DMS114 treated with DMSO at 0.1 percent for 48 hours (cell line): Measurements from ENCODE around the gene OLFM1.
"Not testable (repeated sequence)": the region's sequence is repeated elsewhere in the genome, so short reads cannot be mapped to it uniquely, and the experiment has no call there.

Source experiments
- DNase-seq: peaks from one replicate; lab custom pipeline; 2025; ENCODE audit not compliant: unreplicated experiment; lab: John Stamatoyannopoulos, UW

The OLFM1 gene

DNA sequence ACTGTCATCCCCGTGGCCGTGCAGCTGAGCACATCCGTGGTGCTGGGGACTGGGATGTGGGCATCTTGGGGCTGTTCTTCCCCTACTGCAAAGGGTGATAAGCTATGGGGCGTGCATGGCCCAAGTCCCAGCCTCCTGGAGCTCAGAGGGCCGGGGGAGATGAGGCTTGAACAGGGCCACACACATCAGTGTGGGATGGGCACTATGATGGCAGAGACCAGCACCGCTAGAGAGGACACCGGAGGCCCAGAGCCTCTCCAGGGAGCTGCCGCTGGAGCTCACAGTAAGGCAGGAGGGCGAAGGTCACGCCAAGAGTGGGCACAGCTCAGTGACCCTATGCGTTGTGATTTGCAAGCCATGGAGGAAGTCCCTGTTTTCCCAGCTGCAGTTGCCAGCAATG lies 63.5 kb downstream of the OLFM1 start:
- no peak for DNase-seq

DNA sequence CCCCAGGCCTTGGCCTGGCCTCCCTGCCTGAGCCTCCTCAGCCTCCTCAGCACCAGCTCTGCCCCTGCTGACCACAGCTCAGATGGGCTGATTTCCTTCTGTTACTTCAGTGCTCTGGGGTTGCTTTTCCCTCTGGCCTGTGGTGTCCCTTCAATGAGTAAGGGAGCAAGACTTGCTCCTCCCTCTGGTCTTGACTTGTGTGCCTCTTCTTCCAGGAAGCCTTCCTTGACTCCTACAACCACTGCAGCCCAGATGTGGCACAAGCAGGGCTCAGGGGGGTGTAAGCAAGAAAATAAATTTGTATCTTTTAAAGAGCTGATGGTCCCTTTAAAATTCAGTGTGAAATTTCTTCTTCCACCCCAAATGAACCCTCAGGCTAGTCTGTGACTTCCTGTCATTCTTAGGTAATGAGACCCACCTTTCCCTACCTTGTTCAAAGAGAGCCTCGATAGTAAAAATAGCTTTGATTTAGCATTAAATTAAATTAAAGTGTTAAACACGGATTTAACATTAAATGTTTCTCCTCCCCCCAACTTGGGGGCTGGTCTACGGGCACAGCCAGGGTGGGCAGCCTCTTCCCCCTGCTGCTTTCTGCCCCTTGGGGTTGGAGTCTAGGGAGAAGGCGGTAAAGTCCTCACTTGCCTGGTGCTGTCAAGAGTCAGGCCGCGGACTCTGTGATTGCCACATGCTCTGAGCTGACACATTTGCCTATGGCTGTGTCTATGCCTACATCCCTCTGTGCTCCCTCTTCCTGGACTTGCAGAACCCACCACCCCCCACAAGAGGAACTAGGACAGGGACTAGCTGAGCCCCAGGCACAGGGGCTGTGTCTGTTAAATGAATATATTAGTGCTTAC lies 64.5 kb downstream of the OLFM1 start:
- DNase-seq = no peak

DNA sequence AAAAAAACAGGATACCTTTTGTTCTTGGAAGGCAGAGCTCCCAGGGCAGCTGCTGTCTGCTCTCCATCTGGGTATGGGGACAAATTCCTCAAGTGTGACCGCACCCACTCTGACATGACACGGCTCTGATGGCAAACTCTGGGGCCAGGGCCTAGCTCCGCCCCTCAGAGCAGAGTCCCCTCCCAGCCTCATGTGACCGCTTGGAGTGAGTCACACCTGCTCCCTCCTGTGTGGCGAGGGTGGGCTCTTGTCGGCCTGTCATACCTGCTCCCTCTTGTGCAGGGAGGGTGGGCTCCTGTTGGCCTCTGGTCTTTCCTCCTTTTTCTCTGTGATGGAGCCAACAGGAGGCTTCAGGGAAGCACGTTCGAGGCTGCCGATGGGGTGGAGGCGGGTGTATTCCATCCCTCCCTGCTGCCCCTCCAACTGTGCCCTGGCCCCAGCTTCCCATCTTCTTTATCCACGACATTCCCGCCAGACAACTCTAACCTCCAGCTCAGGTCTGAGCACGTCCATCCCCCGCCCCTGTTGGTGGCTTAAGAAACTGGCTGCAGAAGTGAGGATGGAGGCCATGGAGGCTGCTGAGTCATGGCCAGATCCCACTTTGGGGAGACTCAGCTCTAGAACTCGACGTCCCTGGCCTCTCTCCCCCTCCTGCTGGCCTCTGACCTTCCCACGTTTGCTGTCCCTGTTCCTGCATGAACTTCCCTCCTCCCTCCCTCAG lies 65.3 kb downstream of the OLFM1 start:
- no peak for DNase-seq

DNA sequence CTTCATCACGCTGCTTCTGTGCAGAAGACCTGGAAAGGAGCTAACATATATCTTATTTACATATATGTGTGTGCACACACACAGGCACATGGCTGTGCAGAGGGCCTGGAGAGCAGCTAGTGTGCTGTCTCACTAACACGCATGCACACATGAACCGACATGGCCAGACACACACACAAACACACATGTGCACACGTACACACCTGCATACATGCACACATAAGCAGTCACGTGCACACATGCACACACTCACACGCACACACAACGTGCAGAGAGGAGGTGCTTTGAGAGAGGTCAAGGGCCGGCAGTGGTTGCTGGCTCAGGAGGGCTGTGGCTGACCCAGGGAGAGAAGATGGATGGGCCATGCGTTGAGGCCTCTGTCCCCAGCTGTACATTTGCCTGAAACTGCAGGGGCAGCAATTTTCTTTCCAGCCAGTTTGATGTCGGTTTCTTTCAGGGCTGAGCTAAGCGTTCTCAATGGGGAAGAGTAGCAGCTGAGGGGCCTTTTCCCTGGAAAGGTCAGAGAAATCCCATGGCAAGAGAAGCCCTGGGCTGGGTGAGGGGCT lies 66.7 kb downstream of the OLFM1 start:
- DNase-seq = no peak

DNA sequence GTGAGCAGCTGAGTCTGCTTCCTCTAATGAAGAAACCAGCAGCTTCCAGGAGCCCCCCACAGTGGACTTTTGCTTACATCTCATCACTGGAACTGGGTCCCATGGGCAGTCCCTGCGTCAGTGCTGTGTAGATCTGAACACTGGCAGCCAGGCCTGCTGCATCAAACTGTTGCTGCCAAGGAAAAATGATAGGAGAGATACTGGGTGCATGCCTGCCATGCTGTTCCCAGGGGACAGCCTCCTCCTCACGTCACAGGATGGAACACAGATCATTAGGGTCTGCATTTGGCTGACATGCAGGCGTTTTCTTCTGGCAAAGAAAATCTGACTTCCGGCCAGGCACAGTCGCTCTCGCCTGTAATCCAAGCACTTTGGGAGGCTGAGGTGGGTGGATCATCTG lies 67.9 kb downstream of the OLFM1 start:
- no peak for DNase-seq

DNA sequence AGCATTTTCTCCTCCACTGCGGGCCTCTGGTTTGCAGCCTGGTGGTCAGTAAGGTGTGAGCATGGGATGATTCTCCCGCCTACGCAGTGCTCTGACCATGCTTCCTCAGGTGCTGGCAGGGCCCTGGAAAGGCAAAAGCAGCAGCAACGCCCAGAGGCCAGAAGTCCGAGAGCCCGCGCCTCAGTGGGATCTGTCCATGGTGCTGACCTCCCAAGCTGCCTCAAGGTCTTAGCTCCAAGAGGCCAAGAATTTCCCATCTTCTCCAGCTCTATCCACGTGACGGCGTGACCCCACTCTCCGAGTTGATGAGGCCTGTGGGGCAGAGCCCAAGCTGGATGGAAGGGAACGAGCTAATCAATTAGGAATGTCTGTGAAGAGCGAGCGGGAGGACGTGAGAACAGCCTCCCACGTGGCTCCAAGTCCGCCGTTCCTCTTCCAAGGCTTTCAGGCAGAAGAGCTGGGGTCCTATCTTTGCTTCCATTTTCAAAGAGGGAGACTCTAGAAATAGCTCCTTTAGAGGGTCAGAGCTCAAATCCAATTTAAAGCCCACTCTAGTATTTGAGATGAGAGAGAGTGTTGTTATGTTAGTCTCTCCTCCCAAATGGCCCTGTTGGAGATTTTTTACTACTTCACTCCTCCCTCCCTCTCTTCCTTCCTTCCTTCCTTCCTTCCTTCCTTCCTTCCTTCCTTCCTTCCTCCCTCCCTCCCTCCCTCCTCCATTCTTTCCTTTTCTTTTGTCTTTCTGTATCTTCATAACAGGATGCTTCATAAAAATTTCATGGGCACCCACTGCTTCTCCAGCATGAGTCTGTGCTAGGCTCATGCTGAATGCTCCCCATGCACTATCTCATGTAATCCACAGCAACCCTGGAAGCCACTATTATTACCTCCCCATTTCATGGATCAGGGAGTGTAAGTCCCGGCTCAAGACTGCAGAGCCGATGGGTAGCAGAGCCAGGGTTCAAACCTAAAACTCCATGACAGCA lies 69.3 kb downstream of the OLFM1 start:
- DNase-seq = no peak

DNA sequence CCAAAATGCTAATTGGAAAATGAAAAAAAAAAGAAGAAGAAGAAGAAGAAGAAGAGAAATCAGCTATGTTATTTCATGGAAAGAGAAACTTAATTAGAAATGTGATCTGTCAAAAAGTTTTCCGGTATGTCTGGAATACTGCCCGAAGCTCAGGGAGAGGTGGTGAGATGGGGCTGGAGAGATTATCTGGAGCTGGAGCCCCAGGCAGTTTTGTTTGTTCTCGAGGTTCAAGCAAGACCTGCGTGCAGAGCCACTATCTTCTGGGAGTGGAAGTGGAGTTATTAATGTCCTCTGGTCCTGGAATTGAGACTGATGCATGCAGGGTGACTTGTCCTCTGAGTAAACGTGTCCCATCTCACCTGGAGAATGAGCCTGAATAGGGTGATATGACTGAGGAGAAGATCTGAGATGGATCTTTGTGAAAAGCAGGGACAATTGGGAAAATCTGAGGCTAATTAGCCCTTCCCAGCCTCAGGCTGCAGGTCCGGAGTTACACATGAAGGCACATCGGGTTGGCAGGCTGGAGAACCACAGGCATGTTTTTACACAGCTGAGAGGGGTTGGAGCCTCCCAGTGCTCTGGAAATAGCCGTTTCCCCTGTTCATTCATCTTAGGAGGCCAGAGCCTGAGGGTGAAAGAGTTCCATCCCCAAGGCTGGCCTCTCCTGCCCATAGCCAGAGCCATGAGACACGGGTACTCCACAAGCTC lies 70.5 kb downstream of the OLFM1 start:
- DNase-seq = no peak

DNA sequence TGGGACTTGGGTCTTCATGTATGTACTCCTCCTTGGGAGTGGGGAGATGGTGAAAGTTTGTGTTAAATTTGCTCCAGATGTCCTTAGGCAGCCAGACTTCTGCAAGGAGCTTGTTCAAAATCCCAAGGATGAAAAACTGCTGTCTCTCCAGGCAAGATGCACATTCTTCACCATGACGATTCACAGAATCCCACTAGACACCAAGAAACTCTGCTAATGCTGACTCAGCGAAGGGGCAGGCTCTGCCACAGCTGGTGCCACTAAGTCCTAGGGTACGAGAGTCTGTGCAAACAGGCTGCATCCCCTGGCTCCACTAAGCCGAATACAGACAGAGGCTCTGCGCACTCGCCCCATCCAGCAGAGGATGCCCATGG lies 71.1 kb downstream of the OLFM1 start:
- DNase-seq = no peak

DNA sequence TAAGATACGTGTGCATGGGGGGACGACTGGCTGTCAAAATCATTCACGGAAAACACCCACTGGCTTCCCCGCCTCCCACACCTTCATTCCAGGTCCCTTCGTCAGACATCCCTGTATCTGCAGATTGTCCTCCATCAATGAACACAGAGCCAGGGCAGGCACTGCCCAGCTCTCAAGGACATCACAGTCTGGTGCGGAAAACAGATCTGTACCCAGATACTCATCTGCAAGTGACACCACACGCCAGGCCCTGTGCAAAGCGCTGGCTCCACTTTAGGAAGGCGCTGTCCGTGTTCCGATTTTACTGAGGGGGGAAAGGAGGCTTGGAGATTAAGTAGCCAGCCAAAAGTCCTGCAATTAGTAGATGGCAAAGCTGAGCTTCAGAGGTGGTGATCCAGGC lies 72.3 kb downstream of the OLFM1 start:
- no peak for DNase-seq

DNA sequence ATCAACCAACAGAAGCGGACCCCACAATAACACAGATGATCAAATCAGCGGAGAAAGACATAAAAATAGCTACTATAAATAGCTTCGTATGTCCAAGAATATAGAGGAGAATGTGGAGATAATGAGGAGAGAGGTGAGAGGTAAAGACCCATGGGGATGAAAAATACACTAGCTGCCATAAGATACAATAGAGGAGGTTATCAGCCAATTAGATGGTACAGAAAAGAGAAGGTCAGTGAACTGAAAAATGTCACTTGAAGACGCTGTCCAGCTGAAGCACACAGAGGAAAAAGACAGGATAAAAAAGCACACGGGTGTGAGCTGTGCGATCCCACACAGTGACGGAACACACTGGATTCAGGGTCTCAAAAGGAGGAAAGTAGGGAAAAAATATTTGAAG lies 73.4 kb downstream of the OLFM1 start:
- DNase-seq = no peak

GRCh38 chr9:135162599-135162998 lies 75.1 kb downstream of the OLFM1 start:
- DNase-seq = not testable (repeated sequence)

- DNase-seq = no peak
These were observed 75.7 kb downstream of the OLFM1 start for GRCh38 chr9:135163023-135163780.

GRCh38 chr9:135164036-135164435 lies 76.6 kb downstream of the OLFM1 start:
- no peak for DNase-seq

DNA sequence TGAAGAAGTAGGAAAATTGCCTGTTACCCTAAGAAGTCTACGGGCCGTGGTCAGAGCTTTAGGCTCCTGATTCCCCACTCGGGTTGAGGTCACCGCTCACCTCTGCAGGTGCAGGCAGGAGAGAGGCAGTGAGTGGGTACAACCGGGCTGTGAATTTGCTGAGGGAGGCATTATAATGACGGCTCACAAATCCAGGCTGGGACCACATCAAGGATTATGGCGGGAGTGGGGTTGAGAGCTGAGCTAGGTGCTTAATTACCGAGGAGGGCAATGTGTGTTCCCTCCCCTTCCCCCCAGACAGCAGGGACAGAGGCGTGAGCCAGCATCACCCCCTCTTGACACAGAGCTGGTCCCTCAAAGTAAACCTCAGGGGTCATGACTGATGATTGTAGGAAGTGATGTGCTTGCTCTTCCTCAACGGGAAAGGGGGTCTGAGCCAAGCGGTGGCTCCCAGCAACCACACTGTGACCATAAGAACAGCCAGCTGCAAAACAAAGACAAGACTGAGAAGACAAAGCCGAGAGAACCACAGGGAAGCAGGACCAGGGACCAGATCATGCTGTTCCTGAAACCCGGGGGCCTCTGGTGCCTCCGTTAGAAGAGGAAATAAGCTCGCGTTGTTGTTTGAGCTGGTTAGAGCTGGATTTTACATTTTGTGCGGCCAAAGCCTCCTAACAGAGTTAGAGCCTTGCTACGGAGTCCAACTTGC lies 77.7 kb downstream of the OLFM1 start:
- no peak for DNase-seq

- DNase-seq = no peak
These were observed 78.5 kb downstream of the OLFM1 start for GRCh38 chr9:135165756-135166519.

DNA sequence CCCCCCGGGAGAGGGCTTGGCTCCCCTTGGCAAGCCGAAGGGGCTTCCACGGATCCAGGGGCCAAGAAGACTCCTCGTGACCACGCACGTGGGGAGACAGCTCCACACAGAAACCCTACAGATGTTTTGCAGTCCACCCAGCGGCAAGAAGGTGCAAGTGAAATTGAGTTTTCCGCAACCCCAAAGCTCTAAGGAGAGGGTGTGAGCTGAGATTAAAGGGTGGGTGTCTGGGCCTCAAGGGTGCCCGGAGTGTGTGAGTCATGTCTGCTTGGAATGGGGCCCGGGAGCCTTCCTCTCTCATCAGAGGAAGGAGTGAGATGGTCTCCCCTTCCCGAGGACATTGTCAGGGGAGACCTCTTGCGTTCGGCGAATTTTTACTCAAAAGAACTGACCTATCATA lies 79.1 kb downstream of the OLFM1 start:
- no peak for DNase-seq

DNA sequence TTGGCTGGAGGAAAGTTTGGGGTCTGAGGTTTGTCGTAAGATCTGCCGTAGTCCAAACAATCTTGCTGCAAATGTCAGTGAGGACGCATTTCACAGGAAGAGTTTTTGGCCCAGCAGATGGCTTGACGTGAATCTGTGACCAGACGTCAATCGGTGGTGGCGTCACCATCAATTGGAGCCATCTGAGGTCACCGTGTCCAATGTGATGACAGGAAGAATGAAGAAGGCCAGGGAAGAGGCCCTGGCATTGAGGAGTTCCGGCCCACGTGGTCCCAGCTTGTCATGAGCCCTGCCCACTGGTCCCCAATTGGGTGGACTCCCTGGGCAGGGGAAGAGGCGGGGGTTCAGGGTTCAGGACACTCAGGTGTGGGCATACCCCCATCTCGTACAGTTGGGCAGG lies 79.9 kb downstream of the OLFM1 start:
- DNase-seq = no peak
